IMR-90 (cell line): ENCODE data around the gene QSOX2.

Experiments
- BHLHE40 ChIP-seq: fragments of 150-350 bp; IDR thresholded peaks from 2 replicates; pipeline ENCODE4 v1.6.1; 2016; ENCODE audit warnings: mild to moderate bottlenecking, low read depth, low read length
- CEBPB ChIP-seq: IDR thresholded peaks from 2 replicates; pipeline ENCODE4 v1.6.1; 2012; ENCODE audit warnings: low read depth, low read length, improper control_type of control experiment
- CHD1 ChIP-seq: IDR thresholded peaks from 2 replicates; pipeline ENCODE4 v1.6.1; 2012; ENCODE audit warnings: low read depth, low read length, improper control_type of control experiment
- MAFK ChIP-seq: IDR thresholded peaks from 2 replicates; pipeline ENCODE4 v1.6.1; 2012; ENCODE audit warnings: low read depth, low read length, improper control_type of control experiment
- MAZ ChIP-seq: IDR thresholded peaks from 2 replicates; pipeline ENCODE4 v1.6.1; 2012; ENCODE audit warnings: low read depth, mild to moderate bottlenecking, low read length, improper control_type of control experiment, moderate library complexity, borderline replicate concordance
- MXI1 ChIP-seq: IDR thresholded peaks from 2 replicates; pipeline ENCODE4 v1.6.1; 2012; ENCODE audit warnings: low read depth, mild to moderate bottlenecking, low read length, moderate library complexity, borderline replicate concordance
- POLR2A ChIP-seq: IDR thresholded peaks from 2 replicates; pipeline ENCODE4 v1.6.1; 2012; ENCODE audit warnings: mild to moderate bottlenecking, low read depth, low read length
- RAD21 ChIP-seq: IDR thresholded peaks from 2 replicates; pipeline ENCODE4 v1.6.1; 2012; ENCODE audit warnings: low read length, improper control_type of control experiment
- RCOR1 ChIP-seq: IDR thresholded peaks from 2 replicates; pipeline ENCODE4 v1.6.1; 2012; ENCODE audit warnings: mild to moderate bottlenecking, low read length, improper control_type of control experiment; ENCODE audit not compliant: insufficient replicate concordance
- RFX5 ChIP-seq: IDR thresholded peaks from 2 replicates; pipeline ENCODE4 v1.8.0; 2012; ENCODE audit warnings: low read depth, mild to moderate bottlenecking, low read length, moderate library complexity
- SMC3 ChIP-seq: fragments of 150-350 bp; IDR thresholded peaks from 2 replicates; pipeline ENCODE4 v1.6.1; 2016; ENCODE audit warnings: low read depth, mild to moderate bottlenecking, antibody characterized with exemption, low read length, moderate library complexity
- TF ChIP-seq, protein P1 (sequence below): conservative IDR thresholded peaks from 2 replicates; pipeline ENCODE4 v1.5.1; 2012; ENCODE audit warnings: mild to moderate bottlenecking, low read depth, low read length, improper control_type of control experiment
- TF ChIP-seq, protein P2 (sequence below): fragments of 150-350 bp; IDR thresholded peaks from 2 replicates; pipeline ENCODE4 v1.6.1; 2016; ENCODE audit warnings: low read depth, mild to moderate bottlenecking, low read length, moderate library complexity, borderline replicate concordance
- TF ChIP-seq, protein P3 (sequence below): fragments of 150-350 bp; IDR thresholded peaks from 2 replicates; pipeline ENCODE4 v1.6.1; 2017; ENCODE audit warnings: mild to moderate bottlenecking, antibody characterized with exemption, low read length, low read depth

DNA sequence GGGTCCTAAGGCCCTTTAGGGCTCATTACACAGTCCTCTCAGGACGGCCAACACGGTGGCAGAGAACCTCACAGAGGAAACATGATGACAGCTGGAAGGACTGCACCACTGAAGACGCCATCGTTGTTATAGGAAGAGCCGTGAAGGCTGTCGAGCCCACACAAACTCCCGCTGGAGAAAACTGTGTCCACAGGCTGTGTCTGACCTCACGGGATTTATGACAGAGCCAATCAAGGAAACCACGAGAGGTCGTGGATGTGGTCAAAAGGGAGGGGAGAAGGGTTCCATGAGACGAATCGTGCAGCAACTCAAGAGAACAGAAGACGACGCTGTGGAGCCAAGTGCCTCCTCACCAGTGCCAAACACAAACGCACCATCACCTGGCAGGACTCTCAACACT, 12.2 kb downstream of the QSOX2 start:
- TF ChIP-seq, protein P1, sequence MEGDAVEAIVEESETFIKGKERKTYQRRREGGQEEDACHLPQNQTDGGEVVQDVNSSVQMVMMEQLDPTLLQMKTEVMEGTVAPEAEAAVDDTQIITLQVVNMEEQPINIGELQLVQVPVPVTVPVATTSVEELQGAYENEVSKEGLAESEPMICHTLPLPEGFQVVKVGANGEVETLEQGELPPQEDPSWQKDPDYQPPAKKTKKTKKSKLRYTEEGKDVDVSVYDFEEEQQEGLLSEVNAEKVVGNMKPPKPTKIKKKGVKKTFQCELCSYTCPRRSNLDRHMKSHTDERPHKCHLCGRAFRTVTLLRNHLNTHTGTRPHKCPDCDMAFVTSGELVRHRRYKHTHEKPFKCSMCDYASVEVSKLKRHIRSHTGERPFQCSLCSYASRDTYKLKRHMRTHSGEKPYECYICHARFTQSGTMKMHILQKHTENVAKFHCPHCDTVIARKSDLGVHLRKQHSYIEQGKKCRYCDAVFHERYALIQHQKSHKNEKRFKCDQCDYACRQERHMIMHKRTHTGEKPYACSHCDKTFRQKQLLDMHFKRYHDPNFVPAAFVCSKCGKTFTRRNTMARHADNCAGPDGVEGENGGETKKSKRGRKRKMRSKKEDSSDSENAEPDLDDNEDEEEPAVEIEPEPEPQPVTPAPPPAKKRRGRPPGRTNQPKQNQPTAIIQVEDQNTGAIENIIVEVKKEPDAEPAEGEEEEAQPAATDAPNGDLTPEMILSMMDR: no peak
- no peak for TF ChIP-seq RAD21
- no peak for TF ChIP-seq POLR2A
- no peak for TF ChIP-seq RFX5
- no peak for TF ChIP-seq MXI1
- TF ChIP-seq CEBPB: no peak
- TF ChIP-seq, protein P2, sequence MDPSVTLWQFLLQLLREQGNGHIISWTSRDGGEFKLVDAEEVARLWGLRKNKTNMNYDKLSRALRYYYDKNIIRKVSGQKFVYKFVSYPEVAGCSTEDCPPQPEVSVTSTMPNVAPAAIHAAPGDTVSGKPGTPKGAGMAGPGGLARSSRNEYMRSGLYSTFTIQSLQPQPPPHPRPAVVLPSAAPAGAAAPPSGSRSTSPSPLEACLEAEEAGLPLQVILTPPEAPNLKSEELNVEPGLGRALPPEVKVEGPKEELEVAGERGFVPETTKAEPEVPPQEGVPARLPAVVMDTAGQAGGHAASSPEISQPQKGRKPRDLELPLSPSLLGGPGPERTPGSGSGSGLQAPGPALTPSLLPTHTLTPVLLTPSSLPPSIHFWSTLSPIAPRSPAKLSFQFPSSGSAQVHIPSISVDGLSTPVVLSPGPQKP: no peak
- TF ChIP-seq MAFK: no peak
- no peak for TF ChIP-seq RCOR1
- no peak for TF ChIP-seq SMC3
- no peak for TF ChIP-seq MAZ
- no peak for TF ChIP-seq BHLHE40
- TF ChIP-seq, protein P3, sequence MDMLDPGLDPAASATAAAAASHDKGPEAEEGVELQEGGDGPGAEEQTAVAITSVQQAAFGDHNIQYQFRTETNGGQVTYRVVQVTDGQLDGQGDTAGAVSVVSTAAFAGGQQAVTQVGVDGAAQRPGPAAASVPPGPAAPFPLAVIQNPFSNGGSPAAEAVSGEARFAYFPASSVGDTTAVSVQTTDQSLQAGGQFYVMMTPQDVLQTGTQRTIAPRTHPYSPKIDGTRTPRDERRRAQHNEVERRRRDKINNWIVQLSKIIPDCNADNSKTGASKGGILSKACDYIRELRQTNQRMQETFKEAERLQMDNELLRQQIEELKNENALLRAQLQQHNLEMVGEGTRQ: no peak
- no peak for TF ChIP-seq CHD1
